NCI-H1105 treated with DMSO at 0.1 percent for 48 hours (cell line): ENCODE data around the gene IP6K2.
"Not testable (repeated sequence)": the region's sequence is repeated elsewhere in the genome, so short reads cannot be mapped to it uniquely, and the experiment has no call there.

Experiments
- DNase-seq: peaks from one replicate; lab custom pipeline; 2025; lab: John Stamatoyannopoulos, UW

Gene IP6K2

DNA sequence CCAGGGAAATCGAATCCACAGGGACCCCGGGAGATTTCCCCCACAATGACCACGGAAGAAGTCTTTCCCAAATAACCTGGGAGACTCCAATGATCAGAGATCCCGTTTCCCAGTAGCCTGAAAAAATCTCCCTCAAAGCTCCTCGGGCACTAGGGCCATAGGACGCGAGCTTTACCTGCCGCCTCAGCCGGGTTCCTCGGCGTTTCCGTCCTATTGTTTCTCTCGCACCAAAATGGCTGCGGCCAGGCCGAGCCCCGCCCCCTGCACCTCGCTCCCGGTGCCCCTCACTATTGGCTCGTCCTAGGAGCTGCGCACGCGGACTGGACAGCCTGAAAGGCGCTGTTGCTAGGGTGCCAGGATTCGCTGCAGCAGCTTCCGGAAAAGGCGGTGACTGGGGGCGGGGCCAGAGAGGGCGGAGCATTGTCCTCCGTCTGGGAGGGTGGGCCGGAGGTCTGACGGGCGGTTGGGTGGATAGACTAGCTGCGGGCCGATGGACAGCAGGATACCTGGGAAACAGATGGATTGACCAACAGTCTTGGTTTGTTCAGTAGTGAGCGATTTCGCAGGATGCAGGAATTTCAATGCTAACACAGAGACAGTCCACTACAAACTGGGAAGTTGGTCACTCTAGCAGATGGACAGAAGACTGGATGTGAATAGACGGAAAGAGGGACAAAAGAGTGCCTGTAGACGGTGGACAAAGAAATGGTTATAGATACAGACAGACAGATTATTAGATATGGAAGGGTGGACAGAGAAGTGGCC is at the start of gene IP6K2:
Gene IP6K2 (minus strand): TSS at position 240 of the 765 bp plus-strand sequence. CDS start 21,930 bp downstream, outside the sequence.
- peak; percentile 91 for DNase-seq

DNA sequence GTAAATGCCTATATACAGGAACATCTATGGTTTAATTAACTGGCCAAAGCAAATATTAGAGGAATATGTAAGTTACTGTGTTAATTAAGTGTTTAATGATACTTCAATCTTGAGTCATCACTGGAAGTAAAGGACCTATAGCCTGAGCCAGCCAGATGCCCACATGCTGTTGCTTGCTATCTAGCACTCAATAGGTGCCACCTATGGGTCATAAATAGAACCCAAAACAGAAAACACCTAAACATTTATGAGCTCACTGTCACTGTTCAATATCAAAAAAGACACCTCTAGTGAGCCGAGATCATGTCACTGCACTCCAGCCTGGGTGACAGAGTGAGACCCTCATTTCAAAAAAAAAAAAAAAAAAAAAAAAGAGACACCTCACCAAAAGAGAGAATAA is 48.4 kb upstream of the IP6K2 start:
- DNase-seq: no peak

- no peak for DNase-seq
These were observed 45.8 kb upstream of the IP6K2 start for GRCh38 chr3:48762816-48763215.

DNA sequence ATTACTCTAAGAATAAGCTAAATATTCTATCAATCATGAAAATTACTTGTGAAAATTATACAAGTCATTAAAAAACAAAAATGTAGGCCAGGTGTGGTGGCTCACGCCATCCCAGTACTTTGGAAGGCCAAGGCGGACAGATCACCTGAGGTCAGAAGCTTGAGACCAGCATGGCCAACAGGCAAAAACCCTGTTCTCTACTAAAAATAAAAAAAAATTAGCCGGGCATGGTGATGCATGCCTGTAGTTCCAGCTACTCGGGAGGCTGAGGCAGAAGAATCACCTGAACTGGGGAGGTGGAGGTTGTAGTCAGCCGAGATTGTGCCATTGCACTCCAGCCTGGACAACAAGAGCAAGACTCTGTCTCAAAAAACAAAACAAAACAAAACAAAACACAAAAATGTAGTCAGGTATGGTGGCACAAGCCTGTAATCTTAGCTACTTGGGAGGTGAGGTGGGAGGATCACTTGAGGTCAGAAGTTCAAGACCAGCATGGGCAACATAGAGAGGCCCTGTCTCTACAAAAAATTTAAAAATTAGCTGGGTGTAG is 43.0 kb upstream of the IP6K2 start:
- not testable (repeated sequence) for DNase-seq

DNA sequence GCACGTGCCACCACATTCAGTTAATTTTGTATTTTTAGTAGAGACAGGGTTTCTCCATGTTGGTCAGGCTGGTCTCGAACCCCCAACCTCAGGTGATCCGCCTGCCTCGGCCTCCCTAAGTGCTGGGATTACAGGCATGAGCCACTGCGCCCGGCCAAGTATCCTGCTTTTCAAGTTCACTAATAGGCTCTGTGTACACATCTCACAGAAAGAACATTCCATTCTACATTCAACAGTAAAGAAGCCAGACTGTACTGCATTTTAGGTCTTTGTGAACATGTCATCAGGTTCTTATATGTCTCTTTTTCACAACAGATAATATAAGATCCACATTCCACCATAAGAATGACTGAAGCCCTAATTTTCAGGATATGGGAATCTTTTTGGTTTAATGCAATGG is 42.5 kb upstream of the IP6K2 start:
- not testable (repeated sequence) for DNase-seq

GRCh38 chr3:48759071-48759470 is 42.0 kb upstream of the IP6K2 start:
- no peak for DNase-seq

GRCh38 chr3:48756640-48757039 is 39.6 kb upstream of the IP6K2 start:
- no peak for DNase-seq

- DNase-seq: no peak
These were observed 33.8 kb upstream of the IP6K2 start for GRCh38 chr3:48750856-48751255.

DNA sequence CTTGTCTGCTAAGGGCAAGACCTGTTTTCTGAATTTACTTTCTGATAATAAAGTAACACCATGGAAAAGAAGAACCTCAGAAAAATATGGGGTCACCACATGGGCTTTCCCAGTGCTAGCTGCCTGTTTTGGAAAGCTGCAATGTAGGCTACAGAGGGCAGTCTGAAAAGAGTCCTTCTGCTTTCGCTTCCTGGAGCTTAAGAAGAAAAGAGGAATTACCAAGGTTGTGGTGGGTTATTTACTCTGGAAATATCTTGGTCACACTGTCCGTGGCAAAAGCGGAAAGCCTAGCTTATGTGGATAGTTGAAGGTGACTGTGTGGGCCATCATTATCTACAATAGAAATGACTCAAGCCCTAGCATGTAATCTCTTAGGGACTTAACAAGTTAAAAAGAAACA is 31.7 kb upstream of the IP6K2 start:
- DNase-seq: no peak

GRCh38 chr3:48747706-48748105 is 30.7 kb upstream of the IP6K2 start:
- no peak for DNase-seq

- DNase-seq: no peak
These were observed 30.1 kb upstream of the IP6K2 start for GRCh38 chr3:48747015-48747615.

DNA sequence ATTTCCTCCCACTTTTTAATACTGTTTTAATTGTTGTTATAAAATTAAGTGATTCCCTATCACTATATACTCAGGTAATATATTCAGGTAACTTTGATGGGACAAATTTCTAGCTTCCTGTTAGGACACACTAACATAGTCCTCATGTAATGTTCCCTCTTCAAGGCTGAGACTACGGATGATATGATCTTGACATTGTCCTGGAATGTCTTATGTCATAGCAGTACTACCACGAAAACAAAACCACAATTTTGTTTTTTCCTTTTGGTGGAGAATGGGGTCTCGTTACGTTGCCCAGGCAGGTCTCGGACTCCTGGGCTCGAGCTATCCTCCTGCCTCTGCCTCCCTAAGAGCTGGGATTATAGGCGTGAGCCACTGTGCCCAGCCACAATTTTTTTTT is 26.8 kb upstream of the IP6K2 start:
- DNase-seq: no peak

- not testable (repeated sequence) for DNase-seq
These were observed 24.2 kb upstream of the IP6K2 start for GRCh38 chr3:48741226-48741625.

- no peak for DNase-seq
These were observed 23.2 kb upstream of the IP6K2 start for GRCh38 chr3:48739955-48740823.

DNA sequence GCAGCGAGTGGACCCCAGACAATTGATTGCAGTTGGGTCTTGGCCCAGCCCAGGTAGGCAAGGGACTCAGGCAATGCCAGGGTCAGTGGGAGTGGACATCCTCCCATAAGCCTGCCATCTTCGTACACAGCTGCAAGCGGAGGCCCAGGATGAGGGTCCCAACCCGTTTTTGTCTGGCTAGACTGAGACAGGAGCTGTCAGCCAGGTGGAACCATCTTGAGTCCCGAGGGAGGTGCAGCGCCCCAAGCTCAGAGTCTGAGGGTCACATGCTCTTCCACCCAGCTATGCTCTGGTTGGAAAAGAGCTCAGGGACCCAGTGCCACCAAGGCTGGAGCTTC is 22.6 kb upstream of the IP6K2 start:
- no peak for DNase-seq

- no peak for DNase-seq
These were observed 22.1 kb upstream of the IP6K2 start for GRCh38 chr3:48738926-48739616.

GRCh38 chr3:48738144-48738536 is 21.1 kb upstream of the IP6K2 start:
- DNase-seq: no peak

DNA sequence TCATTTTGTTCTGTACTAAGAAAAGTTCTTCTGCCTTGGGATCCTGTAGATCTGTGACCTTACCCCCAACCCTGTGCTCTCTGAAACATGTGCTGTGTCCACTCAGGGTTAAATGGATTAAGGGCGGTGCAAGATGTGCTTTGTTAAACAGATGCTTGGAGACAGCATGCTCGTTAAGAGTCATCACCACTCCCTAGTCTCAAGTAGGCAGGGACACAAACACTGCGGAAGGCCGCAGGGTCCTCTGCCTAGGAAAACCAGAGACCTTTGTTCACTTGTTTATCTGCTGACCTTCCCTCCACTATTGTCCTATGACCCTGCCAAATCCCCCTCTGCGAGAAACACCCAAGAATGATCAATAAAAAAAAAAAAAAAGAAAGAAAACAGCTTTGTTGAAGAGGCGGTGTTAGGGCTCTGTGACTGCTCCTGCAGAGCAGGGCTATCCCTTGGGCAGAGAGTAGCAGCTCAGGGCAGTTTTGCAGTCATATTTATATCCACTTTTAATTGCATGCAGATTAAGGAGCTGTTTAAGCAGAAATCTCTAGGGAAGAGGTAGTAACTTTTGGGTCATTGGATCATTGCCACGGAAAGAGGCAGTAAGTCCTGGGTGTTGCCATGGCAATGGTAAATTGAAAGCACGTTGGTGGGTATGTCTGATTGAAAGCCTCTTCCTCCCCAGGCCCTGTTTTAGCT is 18.2 kb upstream of the IP6K2 start:
- DNase-seq: not testable (repeated sequence)

- not testable (repeated sequence) for DNase-seq
These were observed 17.5 kb upstream of the IP6K2 start for GRCh38 chr3:48734541-48734940.

GRCh38 chr3:48733752-48734518 is 16.9 kb upstream of the IP6K2 start:
- not testable (repeated sequence) for DNase-seq

DNA sequence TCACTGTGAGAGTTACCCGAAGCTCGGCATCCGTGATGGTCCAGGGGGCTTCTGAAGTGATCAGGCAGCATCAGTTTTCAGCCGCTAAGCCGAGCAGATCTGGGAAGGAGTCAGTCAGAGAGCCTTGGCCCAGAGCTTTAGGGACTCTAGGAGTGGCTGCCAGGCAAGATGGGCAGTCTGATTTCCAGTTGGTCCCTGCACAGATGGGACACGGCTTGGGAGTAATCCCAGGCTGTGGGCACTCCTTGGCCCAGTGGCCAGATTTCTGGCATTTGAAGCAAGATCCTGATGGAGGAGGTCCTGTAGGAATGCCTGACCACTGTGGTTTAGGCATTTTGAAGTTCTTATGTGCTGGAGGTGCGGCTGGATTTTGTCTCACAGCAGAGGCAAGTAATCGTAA is 10.5 kb upstream of the IP6K2 start:
- DNase-seq: no peak
